Left renal pelvis (tissue), 4 donors: ENCODE measurements around the gene ADPRHL1. TPM values are rescaled to one million over a fixed set of nuclear protein-coding genes. Genes with fewer than 3 reads are reported as not detected.
"Not testable (repeated sequence)": the region's sequence is repeated elsewhere in the genome, so short reads cannot be mapped to it uniquely, and the experiment has no call there.

Experiments used
- DNase-seq, 4 donors: peaks; one replicate each; pipeline ENCODE4 v3.0.0-alpha.2; 2013; ENCODE audit warnings: low read depth in 4 of 4, low spot score in 3 of 4
- polyA plus RNA-seq, 4 donors: library from polyadenylated mRNA; unstranded; fragments of 120-200 nt; gene quantifications; one replicate each; pipeline ENCODE4 v1.2.1, GENCODE V29; 2013; ENCODE audit not compliant: insufficient read length in 4 of 4

Gene ADPRHL1
- polyA plus RNA-seq, 4 donors, result 3.3 to 6.4 (median 4.7) TPM

- DNase-seq, result no peak
These were observed 47.6 kb downstream of the ADPRHL1 start for GRCh38 chr13:113405481-113406300.

GRCh38 chr13:113404723-113405471, 48.4 kb downstream of the ADPRHL1 start:
- DNase-seq, result no peak

GRCh38 chr13:113404366-113404722, 48.9 kb downstream of the ADPRHL1 start:
- no peak for DNase-seq

- DNase-seq, result no peak
These were observed 49.8 kb downstream of the ADPRHL1 start for GRCh38 chr13:113403255-113404104.

- DNase-seq, result no peak
These were observed 50.6 kb downstream of the ADPRHL1 start for GRCh38 chr13:113402471-113403254.

- no peak for DNase-seq
These were observed 51.6 kb downstream of the ADPRHL1 start for GRCh38 chr13:113401452-113402415.

GRCh38 chr13:113400621-113401451, 52.5 kb downstream of the ADPRHL1 start:
- DNase-seq, result no peak

GRCh38 chr13:113399755-113400149, 53.5 kb downstream of the ADPRHL1 start:
- DNase-seq, result no peak

- DNase-seq, result no peak
These were observed 54.1 kb downstream of the ADPRHL1 start for GRCh38 chr13:113398963-113399754.

- DNase-seq, result no peak
These were observed 55.5 kb downstream of the ADPRHL1 start for GRCh38 chr13:113397608-113398425.

GRCh38 chr13:113394339-113394640, 59.0 kb downstream of the ADPRHL1 start:
- no peak for DNase-seq

GRCh38 chr13:113393563-113394338, 59.5 kb downstream of the ADPRHL1 start:
- peak in 1 of 4 donors; percentile 52 for DNase-seq

GRCh38 chr13:113393226-113393562, 60.1 kb downstream of the ADPRHL1 start:
- no peak for DNase-seq

- no peak for DNase-seq
These were observed 62.3 kb downstream of the ADPRHL1 start for GRCh38 chr13:113390874-113391497.

- DNase-seq, result not testable (repeated sequence)
These were observed 63.7 kb downstream of the ADPRHL1 start for GRCh38 chr13:113389586-113389985.

- no peak for DNase-seq
These were observed 65.9 kb downstream of the ADPRHL1 start for GRCh38 chr13:113387396-113387795.
